Adrenal gland (tissue), 5 donors: ENCODE data around the gene STIM1.
"Not testable (repeated sequence)": the region's sequence is repeated elsewhere in the genome, so short reads cannot be mapped to it uniquely, and the experiment has no call there.

Source experiments
- POLR2A ChIP-seq, 2 donors: fragments of 450-650 bp; IDR thresholded peaks; one replicate each; pipeline ENCODE4 v1.6.1; 2017; ENCODE audit warnings: antibody characterized with exemption in 2 of 2, mild to moderate bottlenecking in 2 of 2, moderate library complexity in 1 of 2
- TF ChIP-seq, protein P1 (sequence below), 6 experiments: fragments of 450-650 bp in 4 of 6; fragments of 200-600 bp in 2 of 6; sonication (generic) in 1 of 6; IDR thresholded peaks; 1 replicate in 5 of 6; 2 replicates in 1 of 6; pipeline versions ENCODE4 v1.5.1 to v1.8.0; 2016 to 2021; ENCODE audit warnings: antibody characterized with exemption in 6 of 6, mild to moderate bottlenecking in 2 of 6, moderate library complexity in 1 of 6
- donor health status: DM: no; HTN: no; CAD: no.

DNA sequence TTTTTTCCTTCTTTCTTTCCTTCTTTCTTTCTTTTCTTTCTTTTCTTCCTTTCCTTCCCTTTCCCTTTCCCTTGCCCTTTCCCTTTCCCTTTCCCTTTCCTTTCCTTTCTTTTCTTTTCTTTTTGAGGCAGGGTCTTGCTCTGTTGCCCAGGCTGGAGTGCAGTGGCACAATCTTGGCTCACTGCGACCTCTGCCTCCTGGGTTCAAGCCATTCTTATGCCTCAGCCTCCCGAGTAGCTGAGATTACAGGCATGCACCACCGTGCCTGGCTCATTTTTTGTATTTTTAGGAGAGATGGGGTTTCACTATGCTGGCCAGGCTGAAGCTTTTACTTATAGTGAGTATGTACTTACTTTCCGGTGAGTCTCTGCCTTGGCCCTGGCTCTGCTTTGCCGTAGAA lies 40.6 kb upstream of the STIM1 start:
- TF ChIP-seq, protein P1, sequence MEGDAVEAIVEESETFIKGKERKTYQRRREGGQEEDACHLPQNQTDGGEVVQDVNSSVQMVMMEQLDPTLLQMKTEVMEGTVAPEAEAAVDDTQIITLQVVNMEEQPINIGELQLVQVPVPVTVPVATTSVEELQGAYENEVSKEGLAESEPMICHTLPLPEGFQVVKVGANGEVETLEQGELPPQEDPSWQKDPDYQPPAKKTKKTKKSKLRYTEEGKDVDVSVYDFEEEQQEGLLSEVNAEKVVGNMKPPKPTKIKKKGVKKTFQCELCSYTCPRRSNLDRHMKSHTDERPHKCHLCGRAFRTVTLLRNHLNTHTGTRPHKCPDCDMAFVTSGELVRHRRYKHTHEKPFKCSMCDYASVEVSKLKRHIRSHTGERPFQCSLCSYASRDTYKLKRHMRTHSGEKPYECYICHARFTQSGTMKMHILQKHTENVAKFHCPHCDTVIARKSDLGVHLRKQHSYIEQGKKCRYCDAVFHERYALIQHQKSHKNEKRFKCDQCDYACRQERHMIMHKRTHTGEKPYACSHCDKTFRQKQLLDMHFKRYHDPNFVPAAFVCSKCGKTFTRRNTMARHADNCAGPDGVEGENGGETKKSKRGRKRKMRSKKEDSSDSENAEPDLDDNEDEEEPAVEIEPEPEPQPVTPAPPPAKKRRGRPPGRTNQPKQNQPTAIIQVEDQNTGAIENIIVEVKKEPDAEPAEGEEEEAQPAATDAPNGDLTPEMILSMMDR (IDR thresholded peaks at IDR 0.05), result not testable (repeated sequence)
- TF ChIP-seq POLR2A (IDR thresholded peaks at IDR 0.05), result not testable (repeated sequence)
